ENCODE results near the gene CTDP1. TPM values are rescaled to one million over a fixed set of nuclear protein-coding genes. Genes with fewer than 3 reads are reported as not detected.
"Not testable (repeated sequence)": the region's sequence is repeated elsewhere in the genome, so short reads cannot be mapped to it uniquely, and the experiment has no call there.

The CTDP1 gene
- total and polyA plus RNA-seq, 7 experiments from 2014 or later, result 11.6 to 75.3 (median 41.2) TPM

GRCh38 chr18:79690586-79691482 is 11.2 kb downstream of the CTDP1 start:
- Histone ChIP-seq H3K4me3 (ENCODE audit: low read length) (no peak overlapping the region), H3K36me3 (ENCODE audit: control insufficient read depth in 2 of 3, insufficient read depth in 3 of 3, low read length in 3 of 3) (peaks cover 3 to 15% (median 8%) of the 10 kb centered on the region in 3 experiments), H3K4me1 (ENCODE audit: control insufficient read depth in 2 of 2, insufficient read depth in 2 of 2, low read length in 2 of 2) (peaks cover 0 to 10% of the 10 kb centered on the region in 2 donors), H3K27ac (ENCODE audit: low read depth, low read length) (no peak overlapping the region), H3K27me3 (ENCODE audit: control insufficient read depth in 2 of 2, insufficient read depth in 2 of 2, low read length in 2 of 2) (no peaks in the 10 kb centered on the region), H3K9me3 (ENCODE audit: control insufficient read depth in 2 of 3, low read length in 3 of 3) (no peaks in the 10 kb centered on the region)
- no peak overlapping the region for H3K4me3 Mint-ChIP-seq
- H3K4me1 Mint-ChIP-seq, result peaks cover 24 to 55% (median 40%) of the 10 kb centered on the region in 7 donors
- no peaks in the 10 kb centered on the region for H3K27me3 Mint-ChIP-seq
- H3K36me3 Mint-ChIP-seq, result peaks cover 0 to 22% (median 4%) of the 10 kb centered on the region in 5 donors
- DNase-seq (no peak), ATAC-seq (no peak)
- intact Hi-C loops (cut with micrococcal nuclease), result no loop called here
- H3K27ac Mint-ChIP-seq, result peak overlapping the region in 4 of 9 donors; percentile 20 to 75 (median 46)
- H3K9me3 Mint-ChIP-seq, result no peaks in the 10 kb centered on the region
- CTCF ChIA-PET, result no interaction called here
- POLR2A ChIA-PET, result interaction anchor here (0.7 kb wide), 1 partner anchor 12 kb away, joined by 3 read pairs; no protein-coding TSS in a partner anchor

GRCh38 chr18:79692056-79692455 is 12.5 kb downstream of the CTDP1 start:
- ChIA-PET POLR2A (no interaction called here), CTCF (no interaction called here)
- intact Hi-C loops (cut with micrococcal nuclease), result no loop called here
- Histone ChIP-seq H3K9me3 (ENCODE audit: control insufficient read depth in 2 of 3, low read length in 3 of 3) (no peaks in the 10 kb centered on the region), H3K36me3 (ENCODE audit: control insufficient read depth in 2 of 3, insufficient read depth in 3 of 3, low read length in 3 of 3) (peaks cover 8 to 27% (median 9%) of the 10 kb centered on the region in 3 experiments), H3K4me3 (ENCODE audit: low read length) (no peak overlapping the region), H3K27ac (ENCODE audit: low read depth, low read length) (no peak overlapping the region), H3K4me1 (ENCODE audit: control insufficient read depth in 2 of 2, insufficient read depth in 2 of 2, low read length in 2 of 2) (peaks cover 0 to 4% of the 10 kb centered on the region in 2 donors), H3K27me3 (ENCODE audit: control insufficient read depth in 2 of 2, insufficient read depth in 2 of 2, low read length in 2 of 2) (no peaks in the 10 kb centered on the region)
- H3K27me3 Mint-ChIP-seq, result no peaks in the 10 kb centered on the region
- peak overlapping the region in 2 of 9 donors; percentile 33 to 78 for H3K27ac Mint-ChIP-seq
- no peak overlapping the region for H3K4me3 Mint-ChIP-seq
- DNase-seq (no peak), ATAC-seq (no peak)
- peaks cover 0 to 20% (median 0%) of the 10 kb centered on the region in 5 donors for H3K36me3 Mint-ChIP-seq
- peaks cover 18 to 47% (median 33%) of the 10 kb centered on the region in 7 donors for H3K4me1 Mint-ChIP-seq
- H3K9me3 Mint-ChIP-seq, result no peaks in the 10 kb centered on the region

- H3K27me3 ChIP-seq (ENCODE audit: control insufficient read depth in 2 of 2, insufficient read depth in 2 of 2, low read length in 2 of 2), result no peaks in the 10 kb centered on the region
- ATAC-seq (peak; percentile 8), DNase-seq (no peak)
- H3K27ac ChIP-seq (ENCODE audit: low read depth, low read length), result no peak overlapping the region
- H3K4me3 ChIP-seq (ENCODE audit: low read length), result no peak overlapping the region
- Mint-ChIP-seq H3K27me3 (no peaks in the 10 kb centered on the region), H3K36me3 (peaks cover 0 to 27% (median 0%) of the 10 kb centered on the region in 5 donors), H3K4me3 (peak overlapping the region in 1 of 10 donors; percentile 55), H3K27ac (peak overlapping the region in 4 of 9 donors; percentile 43 to 89 (median 50)), H3K4me1 (peaks cover 17 to 43% (median 33%) of the 10 kb centered on the region in 7 donors), H3K9me3 (no peaks in the 10 kb centered on the region)
- intact Hi-C loops (cut with micrococcal nuclease), result no loop called here
- CTCF ChIA-PET, result no interaction called here
- no peaks in the 10 kb centered on the region for H3K9me3 ChIP-seq (ENCODE audit: control insufficient read depth in 2 of 3, low read length in 3 of 3)
- peaks cover 9 to 35% (median 11%) of the 10 kb centered on the region in 3 experiments for H3K36me3 ChIP-seq (ENCODE audit: control insufficient read depth in 2 of 3, insufficient read depth in 3 of 3, low read length in 3 of 3)
- POLR2A ChIA-PET, result no interaction called here
- H3K4me1 ChIP-seq (ENCODE audit: control insufficient read depth in 2 of 2, insufficient read depth in 2 of 2, low read length in 2 of 2), result peaks cover 0 to 4% of the 10 kb centered on the region in 2 donors
Observed at GRCh38 chr18:79692886-79693285, 13.3 kb downstream of the CTDP1 start.

- H3K27ac ChIP-seq (ENCODE audit: low read depth, low read length), result no peak overlapping the region
- Mint-ChIP-seq H3K4me1 (peaks cover 15 to 40% (median 33%) of the 10 kb centered on the region in 7 donors), H3K4me3 (no peak overlapping the region), H3K27me3 (no peaks in the 10 kb centered on the region), H3K9me3 (no peaks in the 10 kb centered on the region), H3K27ac (peak overlapping the region in 2 of 9 donors; percentile 33 to 51), H3K36me3 (peaks cover 0 to 33% (median 0%) of the 10 kb centered on the region in 5 donors)
- H3K27me3 ChIP-seq (ENCODE audit: control insufficient read depth in 2 of 2, insufficient read depth in 2 of 2, low read length in 2 of 2), result no peaks in the 10 kb centered on the region
- no peak overlapping the region for H3K4me3 ChIP-seq (ENCODE audit: low read length)
- peaks cover 9 to 42% (median 15%) of the 10 kb centered on the region in 3 experiments for H3K36me3 ChIP-seq (ENCODE audit: control insufficient read depth in 2 of 3, insufficient read depth in 3 of 3, low read length in 3 of 3)
- CTCF ChIA-PET, result no interaction called here
- no peaks in the 10 kb centered on the region for H3K9me3 ChIP-seq (ENCODE audit: control insufficient read depth in 2 of 3, low read length in 3 of 3)
- intact Hi-C loops (cut with micrococcal nuclease), result no loop called here
- DNase-seq (no peak), ATAC-seq (peak; percentile 11)
- H3K4me1 ChIP-seq (ENCODE audit: control insufficient read depth in 2 of 2, insufficient read depth in 2 of 2, low read length in 2 of 2), result peaks cover 0 to 4% of the 10 kb centered on the region in 2 donors
- POLR2A ChIA-PET, result no interaction called here
Observed at GRCh38 chr18:79693561-79694205, 14.1 kb downstream of the CTDP1 start.

- H3K4me3 Mint-ChIP-seq; H3K27ac ChIP-seq (ENCODE audit: low read depth, low read length); intact Hi-C loops (cut with micrococcal nuclease); CTCF ChIA-PET; H3K27me3 Mint-ChIP-seq; H3K27ac Mint-ChIP-seq; H3K27me3 ChIP-seq (ENCODE audit: control insufficient read depth in 2 of 2, insufficient read depth in 2 of 2, low read length in 2 of 2); H3K4me3 ChIP-seq (ENCODE audit: low read length); H3K4me1 ChIP-seq (ENCODE audit: control insufficient read depth in 2 of 2, insufficient read depth in 2 of 2, low read length in 2 of 2); H3K9me3 Mint-ChIP-seq; DNase-seq; POLR2A ChIA-PET; H3K9me3 ChIP-seq (ENCODE audit: control insufficient read depth in 2 of 3, low read length in 3 of 3): not testable (repeated sequence)
- Mint-ChIP-seq H3K36me3 (peaks cover 0 to 30% (median 0%) of the 10 kb centered on the region in 5 donors), H3K4me1 (peaks cover 12 to 34% (median 26%) of the 10 kb centered on the region in 7 donors)
- peak; percentile 22 for ATAC-seq
- peaks cover 9 to 46% (median 15%) of the 10 kb centered on the region in 3 experiments for H3K36me3 ChIP-seq (ENCODE audit: control insufficient read depth in 2 of 3, insufficient read depth in 3 of 3, low read length in 3 of 3)
Observed at GRCh38 chr18:79694206-79694894, 14.7 kb downstream of the CTDP1 start.

GRCh38 chr18:79694895-79695213 is 15.3 kb downstream of the CTDP1 start:
- Mint-ChIP-seq H3K4me1 (peaks cover 12 to 33% (median 24%) of the 10 kb centered on the region in 7 donors), H3K27me3 (no peaks in the 10 kb centered on the region), H3K9me3 (no peaks in the 10 kb centered on the region), H3K4me3 (no peak overlapping the region), H3K27ac (peak overlapping the region in 2 of 9 donors; percentile 19 to 36), H3K36me3 (peaks cover 0 to 34% (median 4%) of the 10 kb centered on the region in 5 donors)
- ATAC-seq (no peak), DNase-seq (no peak)
- CTCF ChIA-PET, result no interaction called here
- intact Hi-C loops (cut with micrococcal nuclease), result no loop called here
- no peak overlapping the region for H3K27ac ChIP-seq (ENCODE audit: low read depth, low read length)
- H3K9me3 ChIP-seq (ENCODE audit: control insufficient read depth in 2 of 3, low read length in 3 of 3), result no peaks in the 10 kb centered on the region
- peaks cover 11 to 51% (median 15%) of the 10 kb centered on the region in 3 experiments for H3K36me3 ChIP-seq (ENCODE audit: control insufficient read depth in 2 of 3, insufficient read depth in 3 of 3, low read length in 3 of 3)
- POLR2A ChIA-PET, result no interaction called here
- no peak overlapping the region for H3K4me3 ChIP-seq (ENCODE audit: low read length)
- H3K27me3 ChIP-seq (ENCODE audit: control insufficient read depth in 2 of 2, insufficient read depth in 2 of 2, low read length in 2 of 2), result no peaks in the 10 kb centered on the region
- peaks cover 0 to 4% of the 10 kb centered on the region in 2 donors for H3K4me1 ChIP-seq (ENCODE audit: control insufficient read depth in 2 of 2, insufficient read depth in 2 of 2, low read length in 2 of 2)

All from naive thymus-derived CD4-positive, alpha-beta T cell (primary cell).